ENCODE measurements around the gene PMIS2. TPM values are rescaled to one million over a fixed set of nuclear protein-coding genes. Genes with fewer than 3 reads are reported as not detected.

PMIS2 gene
- total RNA-seq, result not detected in 2 replicates

DNA sequence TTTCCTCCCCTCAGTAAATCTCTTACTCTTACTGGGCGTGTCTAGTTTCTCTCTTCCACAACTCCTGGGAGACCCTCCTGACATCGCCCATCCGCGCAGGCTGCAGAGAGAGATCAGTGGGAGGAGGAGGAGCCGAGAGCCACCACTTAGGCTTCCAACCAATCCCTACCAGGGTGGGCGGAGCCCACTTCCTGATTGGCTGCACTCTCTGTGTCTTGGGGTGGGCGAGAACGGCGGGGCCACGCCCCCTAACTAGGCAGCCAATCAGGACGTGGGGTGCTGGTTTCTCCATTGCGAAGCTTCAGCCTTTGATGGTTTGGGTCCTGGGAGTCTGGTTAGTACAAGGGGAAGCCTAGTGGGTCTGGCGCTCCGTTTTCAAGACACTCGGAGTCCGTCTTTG lies at the start of gene PMIS2:
Gene PMIS2, plus strand, starts transcription at position 326 of the 400 bp plus-strand sequence. CDS start 87 bp downstream, outside the sequence.

DNA sequence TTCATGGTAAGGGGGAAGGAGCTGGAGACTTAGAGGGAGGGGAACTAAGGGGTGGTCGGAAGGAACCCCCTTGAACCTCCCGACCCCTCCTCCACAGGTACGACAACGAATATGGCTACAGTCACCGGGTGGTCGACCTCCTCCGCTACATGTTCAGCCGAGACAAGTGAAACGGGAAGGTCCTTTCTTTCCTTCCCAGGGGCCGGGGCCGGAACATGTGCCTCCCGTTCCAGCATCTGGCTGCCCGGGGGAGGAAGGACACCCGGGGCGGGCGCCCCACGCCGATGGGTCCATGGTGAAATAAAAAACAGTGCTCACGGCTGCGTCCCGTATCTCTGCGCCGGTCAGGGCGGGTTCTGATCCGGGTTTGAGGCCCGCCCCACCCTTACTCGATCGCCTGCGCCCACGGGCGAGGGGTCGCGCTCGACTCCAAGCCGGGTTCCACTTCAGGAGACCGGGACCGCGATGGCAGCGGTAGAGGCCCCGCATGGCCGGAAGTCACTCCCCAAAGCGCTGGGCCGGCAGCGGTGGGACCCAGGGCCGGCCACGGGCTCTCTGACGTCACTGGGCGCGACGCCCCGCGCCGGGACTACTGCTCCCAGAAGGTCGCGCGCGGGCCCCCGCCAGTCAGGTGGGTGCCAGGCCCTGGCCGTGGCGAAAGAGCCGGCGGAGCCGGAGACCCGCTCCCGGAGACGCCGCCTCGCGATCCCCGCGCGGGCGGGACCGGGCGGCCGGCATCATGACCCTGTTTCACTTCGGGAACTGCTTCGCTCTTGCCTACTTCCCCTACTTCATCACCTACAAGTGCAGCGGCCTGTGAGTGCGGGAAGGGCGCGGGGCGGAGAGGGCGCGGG lies 40.7 kb upstream of the PMIS2 start, which contains the start of gene TMEM147:
Gene TMEM147, plus strand, starts transcription at position 626 of the 854 bp plus-strand sequence. Its CDS starts 114 bp downstream, at position 740.

DNA sequence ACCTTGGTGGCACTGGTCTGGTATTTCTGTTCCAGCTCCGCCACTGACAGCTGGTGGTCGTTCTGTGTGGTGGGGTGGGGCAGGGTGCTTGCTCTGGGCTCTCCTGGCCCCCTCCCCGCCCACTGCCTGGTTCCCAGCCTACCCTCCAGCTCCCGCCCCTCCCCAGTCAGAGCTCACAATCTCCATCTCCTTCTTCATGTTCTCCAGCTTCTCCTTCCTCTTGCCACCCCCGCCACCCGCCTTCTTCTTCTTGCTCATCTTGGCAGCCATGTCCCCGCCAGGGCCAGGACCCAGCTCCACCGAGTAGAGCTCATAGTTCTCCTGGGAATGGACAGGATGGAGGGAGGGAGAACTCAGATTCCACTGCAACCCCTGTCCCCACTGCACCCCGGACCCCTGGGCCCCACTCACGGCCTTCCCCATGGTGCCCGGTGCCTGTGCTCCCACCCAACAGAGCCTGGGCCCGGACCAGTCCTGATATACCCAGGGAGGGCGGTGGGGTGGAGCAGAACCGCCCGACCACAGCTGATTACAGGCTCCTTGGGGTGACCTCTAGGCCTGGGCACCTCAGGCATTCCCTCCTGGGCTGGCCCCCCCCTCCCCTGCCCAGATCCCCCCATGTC lies 22.7 kb upstream of the PMIS2 start, which contains the start of gene ATP4A:
Gene ATP4A, minus strand, starts transcription at position 452 of the 623 bp plus-strand sequence. Its CDS starts 29 bp downstream, at position 423.

DNA sequence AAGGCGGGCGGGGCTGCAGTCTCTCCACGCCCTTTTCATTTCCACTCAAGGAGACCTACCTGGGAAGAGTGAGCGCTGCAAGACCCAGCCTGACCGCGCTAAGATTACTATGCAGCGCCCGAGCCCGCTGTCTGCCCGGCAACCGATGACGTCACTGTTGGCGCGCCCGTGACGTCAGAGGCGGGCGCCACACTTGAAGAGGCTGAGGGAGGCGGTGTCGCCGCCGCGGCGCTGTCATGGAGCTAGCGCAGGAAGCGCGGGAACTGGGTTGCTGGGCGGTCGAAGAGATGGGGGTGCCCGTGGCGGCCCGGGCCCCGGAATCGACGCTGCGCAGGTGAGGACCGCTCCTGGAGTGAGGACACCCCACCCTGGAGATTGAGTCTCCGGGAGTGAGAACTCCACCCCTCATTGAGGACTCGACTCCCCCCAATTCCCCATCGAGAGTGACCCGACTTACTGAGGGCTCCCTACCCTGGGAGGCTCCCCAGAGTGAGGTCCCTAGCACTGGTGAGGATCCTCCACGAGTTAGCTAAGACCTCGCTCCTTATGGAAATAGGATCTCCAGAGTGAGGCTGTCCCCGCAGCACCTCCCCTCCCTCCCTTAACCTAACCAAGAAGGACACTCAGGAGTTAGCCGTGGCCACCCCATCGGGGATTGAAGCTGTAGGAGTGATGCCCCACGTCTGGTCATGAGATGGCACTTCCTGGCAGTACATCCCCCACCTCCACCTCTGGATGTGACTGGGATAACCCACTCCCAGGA lies 26.8 kb downstream of the PMIS2 start, which contains the start of gene HAUS5:
Gene HAUS5, plus strand, starts transcription at position 177 of the 763 bp plus-strand sequence. Its CDS starts 60 bp downstream, at position 237.

DNA sequence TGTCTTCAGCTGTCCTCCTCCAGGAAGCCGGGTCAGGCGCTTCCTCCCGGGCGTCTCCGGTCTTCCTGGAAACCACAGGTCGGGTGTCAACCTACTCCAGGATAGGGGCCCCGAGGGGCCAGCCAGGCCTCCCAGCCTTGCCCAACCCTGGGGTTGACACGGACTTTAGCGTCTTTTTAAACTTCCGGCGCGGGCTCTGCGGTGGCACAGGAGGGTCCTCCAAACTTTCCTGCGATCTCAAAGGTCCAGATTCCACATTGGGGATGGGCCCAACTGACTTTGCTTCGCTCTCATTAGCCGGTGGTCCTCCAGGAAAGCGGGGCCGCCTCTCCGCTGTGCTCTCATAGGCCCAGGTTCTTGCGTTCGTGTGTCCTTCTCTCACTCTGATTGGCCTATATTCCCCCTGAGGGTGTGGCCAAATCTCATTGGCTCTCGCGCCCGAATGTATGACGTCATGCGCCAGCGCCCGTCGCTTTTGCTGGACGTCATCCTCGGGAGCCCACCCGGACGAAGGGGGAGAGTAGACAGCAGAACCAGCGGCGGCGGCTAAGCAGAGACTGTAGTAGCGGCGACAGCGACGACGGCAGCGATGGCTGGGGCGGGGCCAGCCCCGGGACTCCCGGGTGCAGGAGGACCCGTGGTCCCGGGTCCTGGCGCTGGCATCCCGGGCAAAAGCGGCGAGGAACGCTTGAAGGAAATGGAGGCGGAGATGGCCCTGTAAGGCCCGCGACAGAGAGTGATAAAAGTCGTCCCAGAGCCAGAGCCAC lies 42.8 kb downstream of the PMIS2 start, which contains the start of gene RBM42:
Gene RBM42, plus strand, starts transcription at position 472 of the 767 bp plus-strand sequence. Its CDS starts 118 bp downstream, at position 590.

Other genes with a start within 250 kb of the PMIS2 start
- not detected in 2 replicates for gene FFAR1, start 238.3 kb upstream of the PMIS2 start, total RNA-seq
- gene FFAR3, start 227.7 kb upstream of the PMIS2 start, total RNA-seq, result 0.09 and 0.14 TPM in 2 replicates
- gene GPR42, start 215.1 kb upstream of the PMIS2 start, total RNA-seq, result not detected in 2 replicates
- not detected in 2 replicates for gene FFAR2, start 137.9 kb upstream of the PMIS2 start, total RNA-seq
- gene KRTDAP, start 95.7 kb upstream of the PMIS2 start, total RNA-seq, result not detected in 2 replicates
- gene DMKN, start 72.5 kb upstream of the PMIS2 start, total RNA-seq, result 4.0 and 18.3 TPM in 2 replicates
- gene SBSN, start 57.9 kb upstream of the PMIS2 start, total RNA-seq, result 2.1 and 9.3 TPM in 2 replicates
- gene GAPDHS, start 52.7 kb upstream of the PMIS2 start, total RNA-seq, result not detected in 2 replicates
- gene TMEM147, start 40.5 kb upstream of the PMIS2 start, total RNA-seq, result 81.8 and 120 TPM in 2 replicates
- gene ATP4A, start 22.5 kb upstream of the PMIS2 start, total RNA-seq, result not detected in 2 replicates
- gene HAUS5, start 26.6 kb downstream of the PMIS2 start, total RNA-seq, result 3.0 and 3.5 TPM in 2 replicates
- 33.4 and 34.0 TPM in 2 replicates for gene RBM42, start 42.9 kb downstream of the PMIS2 start, total RNA-seq
- 0.18 and 0.28 TPM in 2 replicates for gene ETV2, start 55.6 kb downstream of the PMIS2 start, total RNA-seq
- gene COX6B1, start 62.1 kb downstream of the PMIS2 start, total RNA-seq, result 495 and 644 TPM in 2 replicates
- 0.09 TPM in 1 of 2 replicates, not detected in the other for gene UPK1A, start 80.3 kb downstream of the PMIS2 start, total RNA-seq
- gene ZBTB32, start 118.4 kb downstream of the PMIS2 start, total RNA-seq, result not detected in 2 replicates
- gene KMT2B, start 131.8 kb downstream of the PMIS2 start, total RNA-seq, result 2.6 and 4.2 TPM in 2 replicates
- 1.00 and 1.8 TPM in 2 replicates for gene IGFLR1, start 156.3 kb downstream of the PMIS2 start, total RNA-seq
- 5.5 and 7.8 TPM in 2 replicates for gene U2AF1L4, start 159.2 kb downstream of the PMIS2 start, total RNA-seq
- 13.5 and 14.0 TPM in 2 replicates for gene PSENEN, start 159.5 kb downstream of the PMIS2 start, total RNA-seq
- 7.4 and 10.1 TPM in 2 replicates for gene LIN37, start 162.4 kb downstream of the PMIS2 start, total RNA-seq
- gene HSPB6, start 170.9 kb downstream of the PMIS2 start, total RNA-seq, result 50.3 and 88.4 TPM in 2 replicates
- 2.5 and 3.3 TPM in 2 replicates for gene PROSER3, start 172.0 kb downstream of the PMIS2 start, total RNA-seq
- gene ARHGAP33, start 189.4 kb downstream of the PMIS2 start, total RNA-seq, result 1.00 and 1.3 TPM in 2 replicates
- not detected in 2 replicates for gene PRODH2, start 226.7 kb downstream of the PMIS2 start, total RNA-seq

Data from smooth muscle cell of bladder (primary cell).